K562 (cell line): Measurements from ENCODE around the gene GPR179. TPM values are rescaled to one million over a fixed set of nuclear protein-coding genes. Genes with fewer than 3 reads are reported as not detected.

Experiments
- ATAC-seq: fragments of 200-7000 bp; cut with Tn5 transposase; 3 replicates; pipeline ENCODE4 v1.9.1; 2020; ENCODE audit warnings: moderate library complexity
- BruUV-seq: library from RNA; stranded (reverse); fragments of 400-500 nt; replicated peaks from 2 replicates; lab custom pipeline; 2021; lab: Mats Ljungman, UMichigan
- CTCF ChIA-PET: fragments of 300-600 bp; formaldehyde crosslinking; extraction: SDS; loops from one replicate; lab custom pipeline; 2021; ENCODE audit warnings: low intra/inter-chr PET ratio; lab: Yijun Ruan, JAX
- POLR2A ChIA-PET: fragments of 300-600, 350-650 bp; sonication (Branson Sonifier 250); formaldehyde crosslinking; extraction: SDS; loops from one replicate; lab custom pipeline; 2021; ENCODE audit warnings: antibody characterized with exemption, inconsistent platforms; lab: Yijun Ruan, JAX
- DNase-seq, 4 experiments: peaks; one replicate each; pipeline versions ENCODE4 v3.0.0 to v3.0.0-alpha.2; 2011 to 2018; ENCODE audit warnings: low spot score in 3 of 4, mixed read lengths in 3 of 4; ENCODE audit errors: extremely low read depth in 1 of 4
- FAIRE-seq: peaks from 2 replicates; lab custom pipeline; 2011; peaks lifted over from hg19 to GRCh38; lab: Jason Lieb, UNC
- H2AFZ ChIP-seq: 2 replicates; pipeline ENCODE4 v1.6.0; 2011; ENCODE audit warnings: low read depth, low read length, control low read depth, inconsistent platforms
- H3K27ac ChIP-seq: fragments of 200-600 bp; 3 replicates; pipeline ENCODE4 v1.8.0; 2011; ENCODE audit warnings: low read depth, mild to moderate bottlenecking, control low read depth, inconsistent platforms, low read length, moderate library complexity, mixed read lengths; ENCODE audit errors: extremely low read depth
- H3K27me3 ChIP-seq, 2 experiments: fragments of 300-600 bp in 1 of 2; 2 replicates in 1 of 2; 3 replicates in 1 of 2; pipeline versions ENCODE4 v1.6.0 to v1.8.0; 2011; ENCODE audit warnings: inconsistent platforms in 2 of 2, low read length in 2 of 2, mild to moderate bottlenecking in 1 of 2, mixed read lengths in 1 of 2, moderate library complexity in 1 of 2; ENCODE audit not compliant: control insufficient read depth in 2 of 2, insufficient read depth in 2 of 2
- H3K36me3 ChIP-seq: fragments of 300-600 bp; 3 replicates; pipeline ENCODE4 v1.8.0; 2011; ENCODE audit warnings: mild to moderate bottlenecking, low read length, inconsistent platforms; ENCODE audit not compliant: control insufficient read depth, insufficient read depth
- H3K4me1 ChIP-seq, 2 experiments: fragments of 200-600 bp in 1 of 2; replicated peaks in 1 of 2; 2 replicates in 1 of 2; 3 replicates in 1 of 2; pipeline versions ENCODE4 v1.5.1 to v1.8.0; 2011; ENCODE audit warnings: inconsistent platforms in 2 of 2, low read length in 2 of 2, mild to moderate bottlenecking in 1 of 2, mixed read lengths in 1 of 2, moderate library complexity in 1 of 2; ENCODE audit not compliant: control insufficient read depth in 2 of 2, insufficient read depth in 2 of 2
- H3K4me2 ChIP-seq: 2 replicates; pipeline ENCODE4 v1.6.1; 2011; ENCODE audit warnings: low read length, control low read depth, inconsistent platforms, mixed read lengths; ENCODE audit not compliant: insufficient read depth
- H3K4me3 ChIP-seq: fragments of 200-600 bp; sonication (generic), shearing (Covaris generic); 2 replicates; pipeline ENCODE4 v1.5.1; 2016; ENCODE audit warnings: control low read depth, inconsistent platforms
- H3K79me2 ChIP-seq: fragments of 200-600 bp; 3 replicates; pipeline ENCODE4 v1.8.0; 2011; ENCODE audit warnings: low read length, inconsistent platforms; ENCODE audit not compliant: control insufficient read depth, insufficient read depth
- H3K9ac ChIP-seq, 2 experiments: 2 replicates each; pipeline versions ENCODE4 v1.6.0 to v1.6.1; 2011; ENCODE audit warnings: low read depth in 2 of 2, low read length in 2 of 2, control low read depth in 1 of 2, inconsistent platforms in 1 of 2, mild to moderate bottlenecking in 1 of 2, mixed read lengths in 1 of 2; ENCODE audit not compliant: insufficient read depth in 1 of 2
- H3K9me1 ChIP-seq: one replicate; pipeline ENCODE4 v1.6.0; 2011; ENCODE audit warnings: inconsistent platforms, mild to moderate bottlenecking, low read length, moderate library complexity; ENCODE audit not compliant: control insufficient read depth, insufficient read depth
- H3K9me3 ChIP-seq: replicated peaks from 2 replicates; pipeline ENCODE4 v1.5.1; 2011; ENCODE audit warnings: low read depth, low read length, inconsistent platforms; ENCODE audit not compliant: control insufficient read depth, insufficient read depth
- H4K20me1 ChIP-seq: replicated peaks from 2 replicates; pipeline ENCODE4 v1.6.1; 2011; ENCODE audit warnings: low read length, inconsistent platforms, mixed read lengths; ENCODE audit not compliant: control insufficient read depth, insufficient read depth
- ADNP ChIP-seq: fragments of 200-800 bp; sonication (Bioruptor generic); IDR thresholded peaks from 2 replicates; pipeline ENCODE4 v1.6.1; 2016; ENCODE audit warnings: missing genetic modification characterization, missing compliant biosample characterization
- BRF2 ChIP-seq: IDR thresholded peaks from 3 replicates; pipeline ENCODE4 v1.6.1; 2011; ENCODE audit warnings: borderline replicate concordance, mild to moderate bottlenecking; ENCODE audit not compliant: insufficient read length, insufficient read depth
- CBX3 ChIP-seq, 2 experiments: IDR thresholded peaks; 1 replicate in 1 of 2; 2 replicates in 1 of 2; pipeline ENCODE4 v1.6.1; 2012; ENCODE audit warnings: inconsistent platforms in 2 of 2, low read length in 2 of 2, borderline replicate concordance in 1 of 2, control low read depth in 1 of 2
- ETV5 ChIP-seq: sonication (generic); formaldehyde crosslinking; IDR thresholded peaks from 2 replicates; pipeline ENCODE4 v1.4.0; 2020; ENCODE audit warnings: low read depth, mild to moderate bottlenecking, missing genetic modification reagents
- KLF6 ChIP-seq: fragments of 250-450 bp; sonication (Bioruptor Pico); IDR thresholded peaks from 2 replicates; pipeline ENCODE4 v1.4.0; 2020; ENCODE audit warnings: mild to moderate bottlenecking, moderate library complexity, borderline replicate concordance
- MBD1 ChIP-seq: fragments of 250-450 bp; sonication (Bioruptor Pico); IDR thresholded peaks from 2 replicates; pipeline ENCODE4 v1.8.0; 2022; ENCODE audit warnings: inconsistent platforms
- NCOA2 ChIP-seq, 2 experiments: fragments of 450-650 bp; IDR thresholded peaks; 2 replicates each; pipeline ENCODE4 v1.6.1; 2018; ENCODE audit warnings: mild to moderate bottlenecking in 2 of 2, moderate library complexity in 1 of 2; ENCODE audit not compliant: partially characterized antibody in 2 of 2
- RUNX1 ChIP-seq: sonication (generic); IDR thresholded peaks from 2 replicates; pipeline ENCODE4 v1.6.1; 2016; ENCODE audit warnings: antibody characterized with exemption, low read depth
- SNAPC5 ChIP-seq: fragments of 250-450 bp; sonication (Bioruptor Pico); IDR thresholded peaks from 2 replicates; pipeline ENCODE4 v1.8.0; 2021; ENCODE audit warnings: moderate library complexity, mild to moderate bottlenecking, inconsistent platforms
- TARDBP ChIP-seq: fragments of 450-650 bp; IDR thresholded peaks from 2 replicates; pipeline ENCODE4 v1.6.1; 2016
- TFAP4 ChIP-seq: sonication (generic); formaldehyde crosslinking; IDR thresholded peaks from 2 replicates; pipeline ENCODE4 v1.8.0; 2022; ENCODE audit warnings: missing genetic modification reagents, mild to moderate bottlenecking, moderate library complexity, borderline replicate concordance
- ZFP30 ChIP-seq: fragments of 250-450 bp; sonication (Bioruptor Pico); IDR thresholded peaks from 2 replicates; pipeline ENCODE4 v1.8.0; 2022; ENCODE audit warnings: moderate library complexity, mild to moderate bottlenecking, inconsistent platforms, borderline replicate concordance
- ZNF165 ChIP-seq: fragments of 250-450 bp; sonication (Bioruptor Pico); IDR thresholded peaks from 2 replicates; pipeline ENCODE4 v1.4.0; 2020; ENCODE audit warnings: borderline replicate concordance
- ZNF324 ChIP-seq: fragments of 250-450 bp; sonication (Bioruptor Pico); IDR thresholded peaks from 2 replicates; pipeline ENCODE4 v1.4.0; 2020; ENCODE audit warnings: mild to moderate bottlenecking
- WGBS: fragments of 100-300 bp; shearing (Covaris generic); methylation state at CpG from one replicate; pipeline ENCODE4 v1.1.6; 2016; ENCODE audit warnings: low coverage, mixed read lengths; ENCODE audit not compliant: insufficient coverage; ENCODE audit errors: missing lambda C conversion rate; 5-methylcytosine and 5-hydroxymethylcytosine counted together
- in situ Hi-C: fragments of 300-500 bp; cut with MboI; formaldehyde crosslinking; loops from 4 replicates; pipeline ENCODE4 v1.15.0; 2018; ENCODE audit warnings: inconsistent platforms, mixed read lengths
- intact Hi-C: fragments of 100-400 bp; cut with micrococcal nuclease; formaldehyde crosslinking; loops from 2 replicates; pipeline ENCODE4 v1.14.2; 2022
- polyA plus RNA-seq, 8 experiments: library from polyadenylated mRNA; depleted of rRNA in 4 of 8; stranded (reverse) in 5 of 8; unstranded in 3 of 8; fragments of >200 nt; fragmentation: Nextera tagmentation in 2 of 8; fragmentation: Illumina TruSeq in 1 of 8; extraction: Ambion mirVana in 2 of 8; extraction: Trizol in 1 of 8; gene quantifications; 2 replicates each; pipeline versions ENCODE4 v1.2.1 to v1.2.3, GENCODE V29; 2011 to 2014; ENCODE audit warnings: inconsistent platforms in 1 of 8, missing spikeins in 1 of 8
- total RNA-seq, 7 experiments: library from RNA; depleted of rRNA in 6 of 7; stranded (reverse); fragments of >200 nt in 6 of 7; fragmentation: Illumina TruSeq in 2 of 7; extraction: Trizol in 2 of 7; gene quantifications; 2 replicates each; pipeline versions ENCODE4 v1.2.1 to v1.2.3, GENCODE V29; 2011 to 2021; ENCODE audit warnings: low replicate concordance in 1 of 7

The GPR179 gene
- total and polyA plus RNA-seq, 9 of the 15 experiments (the other 6 are each of a cell fraction or from before 2014, with no cell fraction given): not detected

GRCh38 chr17:38332735-38333134, 11.0 kb downstream of the GPR179 start:
- CTCF ChIA-PET: interaction anchor here (1.0 to 2.4 kb wide), 3 partner anchors 16 to 89 kb away, joined by 3 to 20 read pairs (median 5); no protein-coding TSS in a partner anchor
- no peak overlapping the region for H3K27ac ChIP-seq
- H3K27me3 ChIP-seq: peaks cover 73 to 98% of the 10 kb centered on the region in 2 experiments
- H4K20me1 ChIP-seq: peaks cover 18% of the 10 kb centered on the region
- FAIRE-seq: no peak
- no TSS peak for BruUV-seq
- H3K79me2 ChIP-seq: no peaks in the 10 kb centered on the region
- 2% methylated on average over 7 of the region's 7 CpGs for WGBS
- intact Hi-C loops: loop anchor here (5.0 kb wide), 1 partner anchor 80 kb away; no protein-coding TSS in a partner anchor
- no peaks in the 10 kb centered on the region for H3K9me1 ChIP-seq
- TF ChIP-seq ZFP30 (CRISPR knock-in tag): no peak
- no peak for TF ChIP-seq ZNF324 (CRISPR knock-in tag)
- no peak for TF ChIP-seq TARDBP
- no peak for TF ChIP-seq RUNX1
- no peak for TF ChIP-seq SNAPC5 (CRISPR knock-in tag)
- no peak for TF ChIP-seq KLF6
- no peak for TF ChIP-seq ADNP (tag)
- TF ChIP-seq MBD1 (CRISPR knock-in tag): no peak
- TF ChIP-seq TFAP4 (CRISPR knock-in tag): no peak
- no peak for TF ChIP-seq NCOA2 (IDR thresholded peaks at IDR 0.05; ENCODE audit: partially characterized antibody in 2 of 2)
- TF ChIP-seq ZNF165 (CRISPR knock-in tag): no peak
- no peak for TF ChIP-seq BRF2
- no peak for TF ChIP-seq ETV5 (CRISPR knock-in tag)
- TF ChIP-seq CBX3 (IDR thresholded peaks at IDR 0.05; ENCODE audit: borderline replicate concordance in 1 of 2, low read length in 2 of 2): no peak
- TF ChIP-seq, all 486 proteins: peak for 0
- Histone ChIP-seq H3K9ac (no peak overlapping the region), H2AFZ (no peak overlapping the region), H3K4me2 (no peak overlapping the region), H3K4me1 (peaks cover 0 to 17% of the 10 kb centered on the region in 2 experiments; a peak in 1 of 5 replicates), H3K4me3 (no peak overlapping the region), H3K36me3 (no peaks in the 10 kb centered on the region), H3K9me3 (no peaks in the 10 kb centered on the region)
- in situ Hi-C loops: no loop called here
- POLR2A ChIA-PET: interaction anchor here (1.5 kb wide), 1 partner anchor 22 kb away, joined by 3 read pairs; no protein-coding TSS in a partner anchor
- ATAC-seq: no peak
- no peak for DNase-seq
